ENCODE data around the gene GAGE10.

GAGE10 gene

GRCh38 chrX:49303346-49303745, at the start of gene GAGE10:
Gene GAGE10 (plus strand): TSS chrX:49303646. CDS start chrX:49304860, 1,214 bp downstream.
- no peak for DNase-seq

- no peak for DNase-seq
Observed at GRCh38 chrX:49254639-49255038, 48.8 kb upstream of the GAGE10 start.

GRCh38 chrX:49256268-49256995, 47.0 kb upstream of the GAGE10 start:
- no peak for DNase-seq

- no peak for DNase-seq
Observed at GRCh38 chrX:49257074-49257790, 46.2 kb upstream of the GAGE10 start.

GRCh38 chrX:49257846-49258748, 45.3 kb upstream of the GAGE10 start:
- DNase-seq: no peak

- no peak for DNase-seq
Observed at GRCh38 chrX:49258749-49259124, 44.7 kb upstream of the GAGE10 start.

- DNase-seq: no peak
Observed at GRCh38 chrX:49260221-49260985, 43.0 kb upstream of the GAGE10 start.

GRCh38 chrX:49262603-49263002, 40.8 kb upstream of the GAGE10 start:
- no peak for DNase-seq

GRCh38 chrX:49263631-49264030, 39.8 kb upstream of the GAGE10 start:
- no peak for DNase-seq

GRCh38 chrX:49264460-49264859, 39.0 kb upstream of the GAGE10 start, which contains the start of gene FOXP3:
Gene FOXP3 (minus strand): TSS chrX:49264710. CDS start chrX:49258505, 6,205 bp downstream.
- DNase-seq: no peak

GRCh38 chrX:49266523-49267445, 36.7 kb upstream of the GAGE10 start:
- DNase-seq: no peak

GRCh38 chrX:49268702-49269009, 34.8 kb upstream of the GAGE10 start:
- DNase-seq: no peak

- DNase-seq: peak; percentile 92
Observed at GRCh38 chrX:49269010-49269766, 34.3 kb upstream of the GAGE10 start.

- DNase-seq: no peak
Observed at GRCh38 chrX:49269767-49270248, 33.6 kb upstream of the GAGE10 start, which contains the start of gene PPP1R3F. Gene PPP1R3F (plus strand): TSS chrX:49269793. CDS start chrX:49269870, 77 bp downstream.

- no peak for DNase-seq
Observed at GRCh38 chrX:49270249-49270921, 33.1 kb upstream of the GAGE10 start.

- DNase-seq: no peak
Observed at GRCh38 chrX:49271341-49271740, 32.1 kb upstream of the GAGE10 start.

GRCh38 chrX:49272421-49272820, 31.0 kb upstream of the GAGE10 start:
- no peak for DNase-seq

- DNase-seq: no peak
Observed at GRCh38 chrX:49273181-49273727, 30.2 kb upstream of the GAGE10 start.

- no peak for DNase-seq
Observed at GRCh38 chrX:49276207-49276606, 27.2 kb upstream of the GAGE10 start.
